Activated CD4-positive, alpha-beta memory T cell treated with anti-CD3 and anti-CD28 coated beads for 36 hours (primary cell): ENCODE measurements around the gene CDH23. TPM values are rescaled to one million over a fixed set of nuclear protein-coding genes. Genes with fewer than 3 reads are reported as not detected.

Experiments
- CTCF ChIA-PET: fragments of 350-600 bp; sonication (Branson Sonifier 250); formaldehyde crosslinking; loops from one replicate; lab custom pipeline; 2021; ENCODE audit warnings: antibody characterized with exemption, inconsistent platforms; lab: Charles Lee
- POLR2A ChIA-PET: fragments of 350-600 bp; sonication (Branson Sonifier 250); formaldehyde crosslinking; loops from one replicate; lab custom pipeline; 2021; ENCODE audit warnings: antibody characterized with exemption; lab: Charles Lee
- DNase-seq: peaks from one replicate; pipeline ENCODE4 v3.0.0-alpha.2; 2020
- H3K27ac Mint-ChIP-seq: one replicate; pipeline ENCODE4 v1.8.0; 2021; ENCODE audit warnings: mixed read lengths
- H3K27me3 Mint-ChIP-seq: one replicate; pipeline ENCODE4 v1.8.0; 2021; ENCODE audit warnings: mixed read lengths
- H3K36me3 Mint-ChIP-seq: one replicate; pipeline ENCODE4 v1.8.0; 2021; ENCODE audit warnings: mixed read lengths
- H3K4me1 Mint-ChIP-seq: one replicate; pipeline ENCODE4 v1.8.0; 2021; ENCODE audit warnings: low read depth, mixed read lengths
- H3K4me3 Mint-ChIP-seq: one replicate; pipeline ENCODE4 v1.8.0; 2021; ENCODE audit warnings: mild to moderate bottlenecking, mixed read lengths
- H3K9me3 Mint-ChIP-seq: one replicate; pipeline ENCODE4 v1.8.0; 2021; ENCODE audit warnings: mixed read lengths
- intact Hi-C: fragments of 100-400 bp; cut with micrococcal nuclease; formaldehyde crosslinking; loops from one replicate; pipeline ENCODE4 v1.15.1; 2023
- microRNA-seq: library from miRNA; unstranded; fragments of <30 nt; microRNA quantifications from one replicate; pipeline ENCODE4 v1.2.0, GENCODE V29; 2022; ENCODE audit warnings: borderline number of aligned reads, borderline microRNAs expressed, borderline replicate concordance
- total RNA-seq, 2 experiments: library from RNA; stranded (reverse); gene quantifications; one replicate each; pipeline ENCODE4 v1.2.3, GENCODE V29; 2021

CDH23 gene
- total RNA-seq, 2 experiments from 2014 or later = 2.6 TPM

GRCh38 chr10:71857934-71858890 is 461.5 kb downstream of the CDH23 start:
- CTCF ChIA-PET = interaction anchor here (2.7 kb wide), 1 partner anchor 38 kb away, joined by 13 read pairs; no protein-coding TSS in a partner anchor
- H3K4me3 Mint-ChIP-seq = no peak overlapping the region
- no peaks in the 10 kb centered on the region for H3K27me3 Mint-ChIP-seq
- no peak for DNase-seq
- H3K9me3 Mint-ChIP-seq = no peaks in the 10 kb centered on the region
- intact Hi-C loops = no loop called here
- POLR2A ChIA-PET = no interaction called here
- H3K36me3 Mint-ChIP-seq = no peaks in the 10 kb centered on the region
- no peak overlapping the region for H3K27ac Mint-ChIP-seq
- H3K4me1 Mint-ChIP-seq = peaks cover 7% of the 10 kb centered on the region

DNA sequence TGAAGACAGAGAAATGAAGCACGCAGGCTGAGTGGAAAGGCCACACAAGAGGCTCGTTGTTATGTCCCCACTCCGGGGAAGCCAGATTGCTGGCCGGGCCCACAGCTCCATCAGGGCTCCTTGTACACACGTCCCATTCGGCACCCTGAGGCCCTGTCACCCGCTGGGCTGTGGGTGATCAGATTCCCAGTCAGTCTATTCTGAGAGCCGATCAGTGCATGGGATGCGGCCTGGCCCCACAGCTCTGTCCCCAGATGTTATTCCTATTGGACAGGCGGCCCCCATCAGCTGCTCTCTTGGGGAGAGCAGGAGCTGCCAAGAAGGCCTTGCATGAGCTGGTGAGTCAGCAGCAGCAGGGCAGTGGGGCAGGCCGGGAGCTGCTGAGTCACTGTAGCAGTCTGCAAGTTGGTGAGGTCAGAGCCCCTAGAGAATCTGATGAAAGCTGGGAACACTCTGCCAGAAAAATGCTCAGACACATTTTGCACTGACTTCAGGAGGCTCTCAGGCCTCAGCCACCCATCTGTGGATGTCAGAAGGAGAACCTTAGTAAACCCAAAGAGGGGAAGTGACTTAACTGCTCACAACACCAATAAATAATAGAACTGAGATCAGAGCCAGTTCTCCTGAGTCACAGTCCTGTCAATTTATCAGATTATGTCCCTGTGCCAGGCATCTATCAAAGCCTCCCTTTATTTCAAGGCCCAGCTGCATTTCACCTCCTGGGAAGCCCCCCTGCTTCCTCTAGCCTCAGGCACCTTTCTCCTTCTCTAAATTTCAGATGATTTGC is 463.7 kb downstream of the CDH23 start:
- H3K4me1 Mint-ChIP-seq = peaks cover 7% of the 10 kb centered on the region
- ChIA-PET POLR2A (interaction anchor here (1.2 kb wide), 1 partner anchor 181 kb away, joined by 3 read pairs; no protein-coding TSS in a partner anchor), CTCF (interaction anchor here (2.7 kb wide), 1 partner anchor 36 kb away, joined by 13 read pairs; no protein-coding TSS in a partner anchor)
- H3K4me3 Mint-ChIP-seq = no peak overlapping the region
- no peaks in the 10 kb centered on the region for H3K27me3 Mint-ChIP-seq
- H3K36me3 Mint-ChIP-seq = no peaks in the 10 kb centered on the region
- no peaks in the 10 kb centered on the region for H3K9me3 Mint-ChIP-seq
- peak; percentile 71 for DNase-seq
- intact Hi-C loops = no loop called here
- H3K27ac Mint-ChIP-seq = peak overlapping the region; percentile 77

DNA sequence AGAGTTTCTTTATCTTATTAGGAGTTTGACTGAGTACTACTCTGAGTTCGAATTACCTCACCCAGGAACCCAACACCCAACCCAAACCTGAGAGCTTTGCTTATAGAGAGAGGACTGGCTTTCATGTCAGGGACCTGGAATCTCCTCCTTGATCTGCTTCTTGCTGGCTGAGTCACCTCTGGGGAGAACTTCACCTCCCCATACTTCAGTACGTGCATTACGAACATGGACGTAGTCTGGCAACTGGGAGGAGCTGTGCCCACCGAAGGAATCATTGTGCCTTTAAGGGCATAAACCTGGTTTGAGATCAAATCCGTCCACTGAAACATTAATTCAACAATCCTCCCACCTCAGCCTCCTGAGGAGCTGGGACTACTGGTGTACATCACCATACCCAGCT is 466.5 kb downstream of the CDH23 start:
- Mint-ChIP-seq H3K27me3 (peaks cover 5% of the 10 kb centered on the region), H3K36me3 (no peaks in the 10 kb centered on the region), H3K4me1 (peaks cover 7% of the 10 kb centered on the region), H3K9me3 (no peaks in the 10 kb centered on the region), H3K27ac (no peak overlapping the region), H3K4me3 (no peak overlapping the region)
- ChIA-PET POLR2A (no interaction called here), CTCF (no interaction called here)
- intact Hi-C loops = no loop called here
- no peak for DNase-seq

- Mint-ChIP-seq H3K36me3 (no peaks in the 10 kb centered on the region), H3K4me1 (peaks cover 7% of the 10 kb centered on the region), H3K27ac (no peak overlapping the region), H3K4me3 (no peak overlapping the region), H3K27me3 (peaks cover 7% of the 10 kb centered on the region), H3K9me3 (no peaks in the 10 kb centered on the region)
- intact Hi-C loops = no loop called here
- no peak for DNase-seq
- ChIA-PET POLR2A (no interaction called here), CTCF (no interaction called here)
Observed at GRCh38 chr10:71864911-71865361, 468.2 kb downstream of the CDH23 start.

Small RNA genes lying within 50 kb of the gene (microRNA-seq; reads per million reads assigned to microRNA genes)
- gene MIR7152 = 1.2 reads per million

Other genes starting within 250 kb of the CDH23 start
- gene UNC5B, start 184.3 kb upstream of the CDH23 start, total RNA-seq = under 1 TPM in 1 of 2 experiments, not detected in 1; 0.02 TPM
- gene SLC29A3, start 77.7 kb upstream of the CDH23 start, total RNA-seq = 1 to 10 TPM; 2.5 to 3.0 TPM